HG03575 (cell line): ENCODE measurements around the gene CTAG2.

Experiments
- ATAC-seq: cut with Tn5 transposase; IDR thresholded peaks from one replicate; pipeline ENCODE4 v1.9.1; 2021; ENCODE audit not compliant: unreplicated experiment, insufficient number of reproducible peaks, low FRiP score; ENCODE audit errors: extremely low read depth

The CTAG2 gene

DNA sequence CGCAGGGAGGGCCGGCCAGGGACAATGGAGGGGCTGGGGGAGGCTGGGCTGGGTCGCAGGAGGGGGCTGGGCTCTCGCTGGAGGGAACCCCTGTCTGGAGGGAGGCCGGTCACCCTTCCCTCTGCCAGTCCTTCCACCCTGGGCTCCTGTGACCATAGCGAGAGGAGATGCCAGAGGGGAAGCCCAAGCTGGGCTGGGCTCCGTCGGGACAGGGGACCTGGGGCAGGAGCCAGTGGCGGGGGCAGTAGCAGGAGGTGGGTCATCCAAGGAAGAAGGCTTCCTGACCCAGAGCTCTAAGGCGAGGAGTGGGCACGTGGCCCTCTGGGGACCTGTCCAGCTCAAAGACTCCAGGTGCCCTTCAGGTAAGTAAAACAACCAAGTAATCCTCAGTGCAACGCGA is 51.2 kb downstream of the CTAG2 start:
- ATAC-seq = no peak
